ENCODE results near the gene GALE.

The GALE gene

DNA sequence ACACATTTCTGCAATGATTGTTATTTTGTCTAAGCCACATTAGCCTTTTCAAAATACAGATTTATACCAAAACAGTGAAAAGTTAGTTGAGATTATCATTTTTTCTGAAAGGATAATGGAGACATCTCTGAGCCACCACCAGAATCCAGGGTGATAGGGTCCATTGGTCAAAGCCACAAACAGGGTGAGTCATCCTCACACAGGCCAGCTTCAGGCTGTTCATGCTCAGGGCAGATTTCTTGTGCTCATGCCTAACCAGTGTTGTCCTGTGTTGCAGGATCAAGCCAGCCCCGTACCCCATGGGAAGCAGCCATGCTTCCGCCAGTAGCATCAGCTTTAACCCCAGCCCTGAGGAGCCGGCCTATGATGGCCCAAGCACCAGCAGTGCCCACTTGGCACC lies 43.9 kb downstream of the GALE start:
- DNase-seq: no peak

DNA sequence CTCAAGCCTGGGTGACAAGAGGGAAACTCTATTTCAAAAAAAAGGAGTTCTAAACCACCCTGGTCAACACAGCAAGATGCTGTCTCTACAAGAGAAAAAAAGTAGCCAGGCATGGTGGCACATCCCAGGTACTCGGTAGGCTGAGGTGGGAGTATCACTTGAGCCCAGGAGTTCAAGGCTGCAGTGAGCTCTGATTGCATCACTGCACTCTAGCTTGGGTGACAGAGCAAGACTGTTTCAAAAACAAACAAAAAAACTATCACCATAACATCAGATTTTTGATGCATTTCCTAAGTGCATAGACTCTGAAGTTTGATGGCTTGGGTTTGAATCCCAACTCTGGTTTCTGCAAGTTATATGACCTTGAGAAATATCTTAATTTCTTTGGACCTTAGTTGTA lies 47.6 kb downstream of the GALE start:
- DNase-seq: no peak

DNA sequence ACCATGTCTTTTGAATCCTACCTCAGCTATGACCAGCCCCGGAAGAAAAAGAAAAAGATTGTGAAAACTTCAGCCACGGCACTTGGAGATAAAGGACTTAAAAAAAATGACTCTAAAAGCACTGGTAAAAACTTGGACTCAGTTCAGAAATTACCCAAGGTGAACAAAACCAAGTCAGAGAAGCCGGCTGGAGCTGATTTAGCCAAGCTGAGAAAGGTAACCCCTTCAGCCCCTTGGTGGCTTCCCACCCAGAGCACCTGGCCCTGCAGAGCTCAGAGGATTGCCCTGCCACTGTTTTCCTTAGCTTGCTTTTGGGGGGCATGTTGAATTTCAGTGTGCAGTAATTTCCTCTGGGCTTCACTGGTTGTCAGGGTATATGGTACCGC lies 48.7 kb downstream of the GALE start:
- no peak for DNase-seq

DNA sequence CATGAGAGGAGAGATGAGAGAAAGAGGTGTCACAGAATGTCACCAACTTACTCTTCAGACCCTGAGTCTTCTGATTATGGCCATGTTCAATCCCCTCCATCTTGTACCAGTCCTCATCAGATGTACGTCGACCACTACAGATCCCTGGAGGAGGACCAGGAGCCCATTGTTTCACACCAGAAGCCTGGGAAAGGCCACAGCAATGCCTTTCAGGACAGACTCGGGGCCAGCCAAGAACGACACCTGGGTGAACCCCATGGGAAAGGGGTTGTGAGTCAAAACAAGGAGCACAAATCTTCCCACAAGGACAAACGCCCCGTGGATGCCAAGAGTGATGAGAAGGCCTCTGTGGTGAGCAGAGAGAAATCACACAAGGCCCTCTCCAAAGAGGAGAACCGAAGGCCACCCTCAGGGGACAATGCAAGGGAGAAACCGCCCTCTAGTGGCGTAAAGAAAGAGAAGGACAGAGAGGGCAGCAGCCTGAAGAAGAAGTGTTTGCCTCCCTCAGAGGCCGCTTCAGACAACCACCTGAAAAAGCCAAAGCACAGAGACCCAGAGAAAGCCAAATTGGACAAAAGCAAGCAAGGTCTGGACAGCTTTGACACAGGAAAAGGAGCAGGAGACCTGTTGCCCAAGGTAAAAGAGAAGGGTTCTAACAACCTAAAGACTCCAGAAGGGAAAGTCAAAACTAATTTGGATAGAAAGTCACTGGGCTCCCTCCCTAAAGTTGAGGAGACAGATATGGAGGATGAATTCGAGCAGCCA lies 49.3 kb downstream of the GALE start:
- DNase-seq: peak in 4 of 58 donors; percentile 1 to 19 (median 4)

DNA sequence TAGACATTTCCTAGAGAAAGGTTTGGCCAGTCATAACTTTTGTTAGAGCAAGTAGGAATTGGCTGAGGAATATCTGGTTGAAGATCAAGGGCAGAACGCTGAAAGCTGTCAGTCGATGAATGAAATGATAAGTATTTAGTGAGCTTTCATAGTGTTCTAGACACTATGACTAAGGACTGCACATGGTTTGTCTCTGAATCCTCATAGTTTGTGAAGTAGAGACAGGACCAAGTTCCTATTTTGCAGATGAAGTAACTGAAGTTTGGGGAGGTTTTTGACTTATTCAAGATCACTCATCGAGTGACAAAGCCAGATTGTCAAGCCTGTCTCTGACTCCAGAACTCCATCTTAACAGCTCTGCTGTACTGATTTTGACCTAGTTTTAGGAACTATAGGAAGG lies 52.5 kb downstream of the GALE start:
- DNase-seq: no peak

Data from anterior cingulate cortex (tissue), 58 donors.